A673 (cell line): ENCODE data around the gene EFS. TPM values are rescaled to one million over a fixed set of nuclear protein-coding genes. Genes with fewer than 3 reads are reported as not detected.
A peak's percentile ranks its signal among the peaks of the same experiment; 100 is the strongest.
"Not testable (repeated sequence)": the region's sequence is repeated elsewhere in the genome, so short reads cannot be mapped to it uniquely, and the experiment has no call there.

Experiments
- BruUV-seq: library from RNA; stranded (reverse); fragments of 400-500 nt; replicated peaks from 2 replicates; lab custom pipeline; 2021; lab: Mats Ljungman, UMichigan
- CTCF ChIA-PET: fragments of 300-600 bp; sonication (Branson Sonifier 250); formaldehyde crosslinking; loops from one replicate; lab custom pipeline; 2022; ENCODE audit warnings: antibody characterized with exemption; lab: Charles Lee
- POLR2A ChIA-PET: fragments of 300-600 bp; sonication (Branson Sonifier 250); formaldehyde crosslinking; loops from one replicate; lab custom pipeline; 2022; ENCODE audit warnings: antibody characterized with exemption; ENCODE audit not compliant: low non-redundant PET; lab: Charles Lee
- DNase-seq: peaks from one replicate; pipeline ENCODE4 v3.0.0-alpha.2; 2015; ENCODE audit warnings: low spot score
- H3K27ac ChIP-seq: fragments of 200-600 bp; sonication (generic); 2 replicates; pipeline ENCODE4 v1.5.1; 2016; ENCODE audit warnings: mixed run types, low read depth, mild to moderate bottlenecking, mixed read lengths, antibody characterized with exemption, low read length; ENCODE audit not compliant: poor library complexity, severe bottlenecking
- H3K27me3 ChIP-seq: fragments of 200-600 bp; sonication (generic); replicated peaks from 2 replicates; pipeline ENCODE4 v1.6.1; 2017; ENCODE audit warnings: mixed run types, low read depth, mild to moderate bottlenecking, mixed read lengths, antibody characterized with exemption, low read length; ENCODE audit not compliant: insufficient read depth, poor library complexity
- H3K36me3 ChIP-seq: fragments of 200-600 bp; sonication (generic); 2 replicates; pipeline ENCODE4 v1.6.1; 2016; ENCODE audit warnings: mixed run types, mild to moderate bottlenecking, mixed read lengths, antibody characterized with exemption, low read length; ENCODE audit not compliant: insufficient read depth, poor library complexity, severe bottlenecking
- H3K4me1 ChIP-seq: fragments of 200-600 bp; sonication (generic); 2 replicates; pipeline ENCODE4 v1.6.1; 2017; ENCODE audit warnings: mixed run types, mild to moderate bottlenecking, mixed read lengths, antibody characterized with exemption, low read length; ENCODE audit not compliant: insufficient read depth, poor library complexity, severe bottlenecking
- H3K4me3 ChIP-seq: fragments of 200-600 bp; sonication (generic); 2 replicates; pipeline ENCODE4 v1.5.1; 2016; ENCODE audit warnings: low read depth, mixed run types, mild to moderate bottlenecking, mixed read lengths, low read length; ENCODE audit not compliant: poor library complexity, severe bottlenecking
- H3K9me3 ChIP-seq: fragments of 200-600 bp; sonication (generic); 2 replicates; pipeline ENCODE4 v1.6.1; 2016; ENCODE audit warnings: mixed run types, low read depth, mild to moderate bottlenecking, mixed read lengths, antibody characterized with exemption, low read length; ENCODE audit not compliant: poor library complexity, severe bottlenecking
- EZH2 ChIP-seq: fragments of 200-600 bp; sonication (generic); IDR thresholded peaks from 2 replicates; pipeline ENCODE4 v1.6.1; 2017; ENCODE audit warnings: borderline replicate concordance, low read depth, mild to moderate bottlenecking, mixed read lengths, antibody characterized with exemption, low read length; ENCODE audit not compliant: poor library complexity, severe bottlenecking
- intact Hi-C: fragments of 100-400 bp; cut with micrococcal nuclease; formaldehyde crosslinking; loops from one replicate; pipeline ENCODE4 v1.10.0; 2022; ENCODE audit not compliant: unreplicated experiment
- total RNA-seq: library from RNA; stranded (reverse); gene quantifications from 2 replicates; pipeline ENCODE4 v1.2.3, GENCODE V29; 2021
- TF ChIP-seq, protein P1 (sequence below): fragments of 300-800, 200-600 bp; sonication (generic); conservative IDR thresholded peaks from 2 replicates; pipeline ENCODE4 v1.5.1; 2017; ENCODE audit warnings: low read depth, mild to moderate bottlenecking, antibody characterized with exemption, low read length, moderate library complexity, mixed read lengths

The EFS gene
- total RNA-seq, 1 experiment from 2014 or later: 55.9 TPM

DNA sequence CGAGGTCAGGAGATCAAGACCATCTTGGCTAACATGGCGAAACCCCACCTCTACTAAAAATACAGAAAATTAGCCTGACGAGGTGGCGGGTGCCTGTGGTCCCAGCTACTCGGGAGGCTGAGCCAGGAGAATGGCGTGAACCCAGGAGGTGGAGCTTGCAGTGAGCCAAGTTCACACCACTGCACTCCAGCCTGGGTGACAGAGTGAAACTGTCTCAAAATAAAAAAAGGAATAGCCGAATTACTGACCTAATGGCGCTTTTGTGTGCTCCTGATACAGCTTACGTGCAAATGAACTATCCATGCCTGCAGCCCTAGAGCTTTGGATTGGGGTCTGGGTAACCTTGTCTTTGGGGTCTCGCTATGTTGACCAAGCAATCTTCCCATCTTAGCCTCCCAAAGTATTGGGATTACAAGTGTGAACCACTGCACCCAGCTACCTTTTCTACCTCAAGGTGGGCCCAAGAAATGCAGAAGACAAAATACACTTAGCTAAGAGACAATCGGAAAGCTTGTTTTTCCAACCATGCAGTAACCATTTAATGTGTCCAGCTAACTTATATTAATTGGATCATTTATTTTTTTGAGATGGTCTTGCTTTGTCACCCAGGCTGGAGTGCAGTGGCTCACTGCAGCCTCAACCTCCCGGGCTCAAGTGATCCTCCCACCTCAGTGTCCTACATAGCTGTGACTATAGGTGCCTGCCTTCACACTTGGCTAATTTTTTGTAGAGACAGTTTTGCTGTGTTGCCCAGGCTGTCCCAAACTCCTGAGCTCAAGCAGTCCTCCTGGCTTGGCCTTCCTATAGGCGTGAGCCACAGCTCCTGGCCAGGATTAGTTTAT is 38.3 kb downstream of the EFS start:
- ChIA-PET POLR2A (interaction anchor here (0.6 kb wide), 1 partner anchor 27 kb away, joined by 4 read pairs; no protein-coding TSS in a partner anchor), CTCF (no interaction called here)
- Histone ChIP-seq H3K27me3 (no peaks in the 10 kb centered on the region), H3K4me3 (no peak overlapping the region), H3K36me3 (peaks cover 36% of the 10 kb centered on the region), H3K9me3 (no peaks in the 10 kb centered on the region), H3K27ac (no peak overlapping the region), H3K4me1 (peaks cover 10% of the 10 kb centered on the region)
- no peak for TF ChIP-seq EZH2
- TF ChIP-seq, protein P1, sequence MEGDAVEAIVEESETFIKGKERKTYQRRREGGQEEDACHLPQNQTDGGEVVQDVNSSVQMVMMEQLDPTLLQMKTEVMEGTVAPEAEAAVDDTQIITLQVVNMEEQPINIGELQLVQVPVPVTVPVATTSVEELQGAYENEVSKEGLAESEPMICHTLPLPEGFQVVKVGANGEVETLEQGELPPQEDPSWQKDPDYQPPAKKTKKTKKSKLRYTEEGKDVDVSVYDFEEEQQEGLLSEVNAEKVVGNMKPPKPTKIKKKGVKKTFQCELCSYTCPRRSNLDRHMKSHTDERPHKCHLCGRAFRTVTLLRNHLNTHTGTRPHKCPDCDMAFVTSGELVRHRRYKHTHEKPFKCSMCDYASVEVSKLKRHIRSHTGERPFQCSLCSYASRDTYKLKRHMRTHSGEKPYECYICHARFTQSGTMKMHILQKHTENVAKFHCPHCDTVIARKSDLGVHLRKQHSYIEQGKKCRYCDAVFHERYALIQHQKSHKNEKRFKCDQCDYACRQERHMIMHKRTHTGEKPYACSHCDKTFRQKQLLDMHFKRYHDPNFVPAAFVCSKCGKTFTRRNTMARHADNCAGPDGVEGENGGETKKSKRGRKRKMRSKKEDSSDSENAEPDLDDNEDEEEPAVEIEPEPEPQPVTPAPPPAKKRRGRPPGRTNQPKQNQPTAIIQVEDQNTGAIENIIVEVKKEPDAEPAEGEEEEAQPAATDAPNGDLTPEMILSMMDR: no peak
- DNase-seq: no peak
- no TSS peak for BruUV-seq
- intact Hi-C loops: no loop called here

- H3K27me3 ChIP-seq, H3K4me3 ChIP-seq, H3K9me3 ChIP-seq, DNase-seq, H3K4me1 ChIP-seq, intact Hi-C loops, BruUV-seq, CTCF ChIA-PET: not testable (repeated sequence)
- H3K36me3 ChIP-seq: peaks cover 36% of the 10 kb centered on the region
- peak overlapping the region; percentile 38 for H3K27ac ChIP-seq
- POLR2A ChIA-PET: interaction anchor here (0.7 kb wide), 1 partner anchor 605 kb away, joined by 3 read pairs; no protein-coding TSS in a partner anchor
Measured at GRCh38 chr14:23325746-23326145, 39.2 kb downstream of the EFS start.

DNA sequence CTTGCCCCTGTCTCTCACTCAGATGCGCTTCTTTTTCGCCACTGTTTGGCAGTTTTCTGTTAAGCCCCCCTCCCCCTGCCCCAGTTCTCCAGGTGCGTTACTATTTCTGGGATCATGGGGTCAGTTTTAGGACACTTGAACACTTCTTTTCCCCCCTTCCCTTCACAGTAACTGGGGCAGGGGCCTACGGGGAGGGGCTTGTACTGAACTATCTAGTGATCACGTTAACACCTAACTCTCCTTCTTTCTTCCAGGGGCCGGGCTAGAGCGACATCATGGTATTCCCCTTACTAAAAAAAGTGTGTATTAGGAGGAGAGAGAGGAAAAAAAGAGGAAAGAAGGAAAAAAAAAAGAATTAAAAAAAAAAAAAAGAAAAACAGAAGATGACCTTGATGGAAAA is 40.0 kb downstream of the EFS start:
- Histone ChIP-seq H3K4me1 (peaks cover 13% of the 10 kb centered on the region), H3K36me3 (peaks cover 37% of the 10 kb centered on the region), H3K9me3 (no peaks in the 10 kb centered on the region), H3K4me3 (no peak overlapping the region), H3K27ac (no peak overlapping the region), H3K27me3 (no peaks in the 10 kb centered on the region)
- no peak for DNase-seq
- CTCF ChIA-PET: no interaction called here
- no peak for TF ChIP-seq EZH2
- TF ChIP-seq, protein P1: no peak
- POLR2A ChIA-PET: no interaction called here
- intact Hi-C loops: loop anchor here (5.0 kb wide), 2 partner anchors 42 to 142 kb away; partner anchors contain the start of genes EFS and NGDN
- no TSS peak for BruUV-seq
